Hindlimb muscle (tissue), 1 donor: ENCODE data around the gene HOOK1. TPM values are rescaled to one million over a fixed set of nuclear protein-coding genes. Genes with fewer than 3 reads are reported as not detected.
A peak's percentile ranks its signal among the peaks of the same experiment; 100 is the strongest.

Experiments
- DNase-seq: peaks from one replicate; pipeline ENCODE4 v3.0.0-alpha.2; 2013
- polyA plus RNA-seq: library from polyadenylated mRNA; unstranded; fragments of 120-200 nt; gene quantifications from one replicate; pipeline ENCODE4 v1.2.1, GENCODE V29; 2013; ENCODE audit not compliant: insufficient read length

The HOOK1 gene
- polyA plus RNA-seq = 4.1 TPM

DNA sequence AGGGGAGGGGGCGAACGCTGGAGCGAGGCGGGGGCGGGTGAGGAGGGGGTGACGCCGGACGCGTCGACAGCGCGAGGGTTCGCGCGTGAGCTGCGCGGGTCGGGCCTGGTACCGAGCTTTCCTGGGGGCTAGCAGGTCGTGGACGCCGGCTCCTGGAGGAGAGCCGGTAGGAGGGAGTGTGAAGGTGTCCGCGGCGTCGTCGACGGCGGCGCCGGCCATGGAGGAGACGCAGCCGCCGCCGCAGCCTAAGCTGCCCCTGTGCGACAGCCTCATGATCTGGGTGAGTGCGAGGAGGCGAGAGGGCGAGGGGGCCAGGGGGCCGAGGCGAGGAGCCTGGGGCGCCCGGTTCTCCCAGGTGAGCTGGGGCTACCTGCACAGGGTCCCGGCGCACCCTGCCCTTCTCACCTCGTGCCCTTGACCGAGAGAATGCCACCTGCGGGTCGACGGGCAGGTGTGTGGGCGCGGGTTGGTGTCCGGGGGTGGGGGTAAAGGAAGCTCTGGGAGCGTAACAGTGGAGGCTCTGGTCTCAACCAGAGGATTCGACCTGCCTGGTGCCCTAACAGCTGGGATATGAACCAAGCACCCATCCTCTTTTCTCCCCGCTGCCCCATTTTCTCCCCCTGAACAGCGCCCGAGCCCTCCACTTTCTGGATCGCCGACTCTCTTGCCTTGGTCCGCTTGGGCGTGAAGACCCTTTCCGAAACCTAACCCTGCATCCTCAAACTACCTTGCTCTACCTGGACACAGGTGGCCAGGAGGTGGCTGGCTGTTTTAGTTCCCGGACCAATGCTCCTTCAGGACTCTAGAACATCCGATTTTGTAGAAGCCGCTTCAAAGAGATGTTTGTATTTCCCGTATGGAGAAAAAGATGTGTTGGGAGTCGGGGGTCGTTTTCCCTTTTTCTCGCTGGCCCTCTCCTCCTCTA is at the start of gene HOOK1:
Gene HOOK1 (plus strand): TSS at position 49 of the 925 bp plus-strand sequence. CDS start 169 bp downstream, at position 218.
- DNase-seq = peak; percentile 3

DNA sequence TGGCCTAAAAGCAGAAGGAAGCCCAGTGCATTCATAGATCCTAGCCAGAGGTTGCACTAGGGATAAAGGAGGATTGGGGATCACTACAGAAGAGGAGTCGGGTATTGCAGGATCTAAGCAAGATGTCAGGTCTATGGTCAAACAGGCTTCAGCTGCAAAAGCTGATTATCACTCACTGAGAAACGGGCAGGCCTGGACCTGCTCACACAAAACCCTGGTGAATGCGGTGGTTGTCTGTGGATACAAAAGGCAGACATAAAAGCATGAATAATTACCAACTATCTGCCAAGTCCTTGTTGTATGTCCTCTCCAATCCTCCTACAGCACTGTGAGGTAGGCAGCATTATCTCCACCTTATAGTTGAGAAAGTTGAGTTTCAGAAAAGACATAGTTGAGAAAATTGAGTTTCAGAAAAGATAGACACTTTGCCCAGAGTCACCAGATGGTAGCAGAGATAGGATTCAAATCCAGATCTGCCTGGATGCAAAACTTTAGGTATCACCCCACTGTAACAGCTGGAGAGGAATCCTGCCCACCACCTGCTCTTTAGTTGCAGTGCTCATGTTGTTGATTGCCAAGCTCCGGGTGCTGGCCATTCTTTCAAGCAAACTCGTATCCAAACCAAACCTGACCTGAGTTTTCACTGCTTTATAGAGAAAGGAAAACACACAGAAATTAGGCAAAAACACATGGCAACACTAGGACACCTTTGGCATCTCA is 49.6 kb upstream of the HOOK1 start:
- no peak for DNase-seq

- no peak for DNase-seq
These were observed 48.4 kb upstream of the HOOK1 start for GRCh38 chr1:59766227-59766855.

- no peak for DNase-seq
These were observed 47.6 kb upstream of the HOOK1 start for GRCh38 chr1:59767119-59767518.

GRCh38 chr1:59768792-59769735 is 45.7 kb upstream of the HOOK1 start:
- DNase-seq = no peak

DNA sequence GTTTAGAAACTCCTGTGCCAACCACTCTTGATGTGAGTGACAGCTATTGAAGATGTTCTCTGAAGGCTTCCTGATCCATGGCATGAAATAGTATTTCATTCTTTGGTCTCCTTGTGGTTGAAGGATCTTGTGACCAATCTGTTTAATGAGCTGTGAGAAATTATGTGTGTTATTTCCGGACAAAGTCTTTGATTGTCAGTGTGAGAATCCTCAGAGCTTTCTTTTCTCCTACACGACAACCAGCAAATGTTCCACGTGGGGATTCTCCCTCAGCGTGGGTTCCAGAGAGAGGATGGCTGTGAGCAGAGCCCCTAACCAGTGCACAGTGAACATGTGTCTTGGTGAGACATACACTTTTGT is 45.0 kb upstream of the HOOK1 start:
- no peak for DNase-seq

GRCh38 chr1:59771361-59771760 is 43.4 kb upstream of the HOOK1 start:
- DNase-seq = no peak

GRCh38 chr1:59775480-59775879 is 39.3 kb upstream of the HOOK1 start:
- no peak for DNase-seq

GRCh38 chr1:59776960-59777852 is 37.5 kb upstream of the HOOK1 start:
- DNase-seq = no peak

DNA sequence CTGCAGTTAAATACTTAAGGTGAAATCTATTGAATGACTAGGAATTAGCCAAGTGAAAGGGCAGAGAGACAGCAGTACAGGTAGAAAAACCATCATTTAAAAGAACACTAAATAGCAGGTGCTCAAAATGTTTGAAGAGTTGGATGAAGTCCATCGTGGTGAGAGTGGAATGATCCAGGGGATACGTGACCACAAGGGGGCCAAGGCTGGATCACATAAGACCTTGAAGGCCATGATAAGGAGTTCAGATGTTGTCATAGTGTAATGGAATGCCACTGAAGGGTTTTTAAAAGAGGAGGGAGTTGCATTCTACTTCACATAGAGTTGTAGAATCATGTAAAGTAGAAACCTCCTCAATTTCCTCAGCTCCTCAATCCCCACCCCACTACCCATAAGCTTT is 34.8 kb upstream of the HOOK1 start:
- no peak for DNase-seq

GRCh38 chr1:59788825-59789224 is 25.9 kb upstream of the HOOK1 start:
- no peak for DNase-seq

DNA sequence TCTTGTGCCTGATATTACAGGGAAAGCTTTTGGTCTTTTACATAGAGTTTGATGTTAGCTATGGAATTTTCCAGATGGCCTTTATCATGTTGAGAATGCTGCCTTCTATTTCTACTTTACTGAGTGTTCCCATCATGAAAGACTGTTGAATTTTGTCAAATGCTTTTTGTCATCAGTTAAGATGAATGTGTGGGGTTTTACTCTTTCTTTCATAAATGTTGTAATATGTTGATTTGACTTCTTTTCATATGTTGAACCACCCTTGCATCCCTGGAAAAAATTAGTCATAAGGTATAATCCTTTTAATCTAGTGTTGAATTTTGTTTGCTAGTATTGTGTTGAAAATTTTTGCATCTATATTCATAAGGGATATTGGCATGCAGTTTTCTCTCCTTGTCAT is 16.1 kb upstream of the HOOK1 start:
- DNase-seq = no peak

DNA sequence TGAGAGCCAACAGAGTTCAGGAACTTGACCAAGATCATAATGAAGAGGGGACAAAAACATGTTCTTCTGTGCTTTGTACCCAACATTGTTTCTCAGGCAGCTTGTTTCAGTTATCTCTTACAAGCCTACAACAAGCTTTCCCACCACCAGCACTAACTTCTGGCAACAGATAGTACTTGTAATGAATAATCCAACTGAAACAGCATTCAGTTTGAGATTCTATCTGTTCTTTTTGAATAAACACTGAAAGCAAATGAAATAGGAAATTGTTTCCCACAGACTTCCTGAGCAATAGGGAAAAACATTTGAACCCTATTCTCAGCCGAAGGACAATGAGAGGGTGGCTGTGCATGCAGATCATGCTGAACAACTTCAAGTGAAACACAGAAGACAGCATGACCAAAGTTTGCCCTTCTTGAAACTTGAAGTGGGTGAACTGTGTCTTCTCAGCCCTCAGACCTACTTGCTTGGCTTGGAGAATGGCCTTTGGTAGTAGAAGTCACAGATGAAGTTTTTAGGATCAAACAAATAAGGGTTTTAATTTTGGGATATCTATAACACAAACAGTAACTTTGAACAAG is 11.2 kb upstream of the HOOK1 start:
- no peak for DNase-seq

DNA sequence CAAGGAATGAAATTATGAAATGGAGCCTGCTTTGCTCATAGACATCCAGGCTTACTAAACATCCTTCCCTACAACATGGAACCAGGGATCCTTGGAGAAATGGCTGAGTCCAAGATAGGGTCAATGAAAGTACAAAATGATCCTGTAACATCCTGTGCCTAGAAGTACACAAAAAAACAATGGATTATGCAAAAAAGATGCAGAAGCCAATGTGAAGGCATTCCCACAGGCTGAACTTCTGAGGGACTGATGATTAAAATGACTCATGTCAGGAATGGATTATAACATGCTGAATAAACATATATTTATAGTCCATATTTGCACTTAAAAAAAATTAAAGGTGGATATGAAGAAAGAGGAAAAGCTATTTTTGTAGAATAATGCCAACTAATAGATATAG is 10.4 kb upstream of the HOOK1 start:
- DNase-seq = no peak

- DNase-seq = no peak
These were observed 9.2 kb upstream of the HOOK1 start for GRCh38 chr1:59805554-59805953.

DNA sequence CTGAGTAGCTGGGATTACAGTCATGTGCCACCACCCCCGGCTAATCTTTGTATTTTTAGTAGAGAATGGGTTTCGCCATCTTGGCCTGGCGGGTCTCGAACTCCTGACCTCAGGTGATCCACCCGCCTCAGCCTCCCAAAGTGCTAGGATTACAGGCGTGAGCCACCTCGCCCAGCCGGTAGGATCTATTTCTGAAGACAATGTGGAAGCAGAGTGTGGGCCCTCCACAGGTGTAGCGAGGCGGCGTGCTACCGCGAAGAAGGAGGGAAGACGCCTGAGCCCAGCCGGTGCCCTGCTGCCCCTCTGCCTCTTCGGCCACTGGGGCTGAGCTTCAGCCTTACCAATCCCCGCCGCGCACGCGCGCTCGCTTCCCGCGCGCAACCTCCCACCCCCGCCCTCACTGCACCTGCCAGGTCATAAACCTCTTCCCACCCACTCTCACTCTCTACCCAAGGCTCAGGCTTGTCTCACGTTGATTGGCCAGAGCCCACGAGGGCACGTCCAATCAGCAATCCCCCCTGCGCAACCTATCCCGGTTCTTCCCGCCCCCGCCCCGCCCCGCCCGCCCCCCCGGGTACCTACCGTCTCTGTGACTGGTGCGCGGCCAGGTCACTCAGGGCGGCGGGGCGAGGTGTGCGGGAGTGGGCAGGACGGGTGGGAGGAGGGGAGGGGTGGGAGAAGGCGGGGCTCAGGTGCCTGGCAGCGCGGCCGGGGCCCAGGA is 409 bp upstream of the HOOK1 start:
- peak; percentile 35 for DNase-seq

DNA sequence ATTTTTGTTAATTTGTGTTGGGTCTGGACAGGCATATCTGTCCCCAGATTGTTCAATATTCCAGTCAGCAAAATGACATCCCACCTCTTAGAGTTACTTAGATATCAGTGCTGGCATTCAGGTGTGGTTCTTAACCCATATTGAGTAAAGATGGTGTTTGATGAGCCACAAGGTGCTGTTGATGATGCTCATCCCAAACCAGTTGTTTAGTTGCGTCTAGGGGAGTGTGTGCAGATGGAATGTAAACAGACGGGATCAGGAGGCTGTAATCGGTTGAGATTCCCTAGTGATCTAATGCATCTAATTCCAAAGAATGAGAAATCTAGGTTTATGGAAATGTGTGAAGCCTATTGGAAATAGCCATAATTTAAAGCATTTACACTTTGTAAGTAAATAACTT is 1.1 kb downstream of the HOOK1 start:
- no peak for DNase-seq

DNA sequence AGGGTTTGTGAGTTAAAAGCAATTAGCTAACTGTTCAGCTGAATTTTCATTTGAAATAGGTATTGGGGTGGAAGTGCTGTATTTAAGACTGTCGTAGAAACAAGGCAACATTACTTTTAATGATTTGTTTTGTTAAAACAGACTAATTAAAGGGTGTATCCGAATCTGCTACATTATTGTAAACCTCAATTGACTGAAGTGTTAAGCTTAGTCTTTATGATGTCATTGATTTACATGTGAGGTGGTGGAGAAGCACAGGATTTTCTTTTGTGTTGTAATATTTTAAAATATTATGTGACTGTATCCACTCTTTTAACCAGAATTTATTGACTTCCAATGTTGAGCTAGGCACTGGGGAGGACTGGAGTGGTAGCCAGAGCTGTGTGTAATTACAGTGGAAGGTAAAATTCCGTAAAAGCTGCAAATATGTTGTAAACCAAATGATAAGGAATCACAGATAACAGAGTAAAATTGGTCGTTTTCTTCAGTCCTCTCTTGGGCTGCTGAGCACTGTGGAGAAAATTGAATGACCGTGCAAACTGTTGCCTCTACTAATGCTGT is 1.6 kb downstream of the HOOK1 start:
- DNase-seq = no peak

GRCh38 chr1:59819566-59820438 is 5.1 kb downstream of the HOOK1 start:
- no peak for DNase-seq
